ENCODE results near the gene COL28A1. TPM values are rescaled to one million over a fixed set of nuclear protein-coding genes. Genes with fewer than 3 reads are reported as not detected.

Gene COL28A1
- total and polyA plus RNA-seq, 12 donors = 0.66 to 16.0 (median 2.8) TPM

DNA sequence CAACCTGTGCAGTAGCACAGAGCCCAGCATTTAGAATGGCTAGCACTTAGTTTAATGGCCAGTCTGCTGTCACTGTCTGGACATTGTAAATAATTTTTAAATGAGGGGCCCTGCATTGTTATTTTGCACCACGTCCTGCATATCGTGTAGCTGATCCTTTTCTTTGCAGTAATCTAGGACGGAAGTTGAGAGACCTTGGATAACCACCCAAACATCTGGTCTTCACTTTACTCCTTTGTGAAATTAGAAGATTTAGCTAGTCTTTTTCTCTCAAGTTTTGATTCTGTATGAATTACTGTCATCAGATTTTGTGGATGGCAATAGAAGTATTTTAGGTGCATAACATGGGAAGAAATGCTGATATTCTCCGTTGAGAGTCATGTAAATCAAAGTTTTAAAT, 32.9 kb upstream of the COL28A1 start:
- TF ChIP-seq CTCF (IDR thresholded peaks at IDR 0.05) (no peak), POLR2A (IDR thresholded peaks at IDR 0.05) (no peak)
- DNase-seq = no peak
- H3K4me3 ChIP-seq = no peak overlapping the region
- H3K27ac ChIP-seq = no peak overlapping the region
- no peaks in the 10 kb centered on the region for H3K27me3 ChIP-seq
- intact Hi-C loops (cut with DNase I) = no loop called here
- no peaks in the 10 kb centered on the region for H3K9me3 ChIP-seq (replicated peaks in 1 of 3)
- H3K36me3 ChIP-seq (replicated peaks in 1 of 2) = no peaks in the 10 kb centered on the region
- 48 to 81% (median 66%) methylated on average over 4 of the region's 4 CpGs for WGBS, 4 donors
- peaks cover 8 to 40% of the 10 kb centered on the region in 2 donors for H3K4me1 ChIP-seq (replicated peaks in 1 of 2)

GRCh38 chr7:7567898-7568531, 32.3 kb upstream of the COL28A1 start:
- H3K4me1 ChIP-seq (replicated peaks in 1 of 2) = peaks cover 8 to 40% of the 10 kb centered on the region in 2 donors
- DNase-seq = no peak
- TF ChIP-seq POLR2A (IDR thresholded peaks at IDR 0.05) = no peak
- no peak for TF ChIP-seq CTCF (IDR thresholded peaks at IDR 0.05)
- H3K27me3 ChIP-seq = no peaks in the 10 kb centered on the region
- 53 to 65% (median 64%) methylated on average over 2 of the region's 2 CpGs for WGBS, 4 donors
- peak overlapping the region in 2 of 4 donors; percentile 69 to 85 for H3K4me3 ChIP-seq
- H3K27ac ChIP-seq = peak overlapping the region in 2 of 5 donors; percentile 92
- no peaks in the 10 kb centered on the region for H3K36me3 ChIP-seq (replicated peaks in 1 of 2)
- intact Hi-C loops (cut with DNase I) = no loop called here
- H3K9me3 ChIP-seq (replicated peaks in 1 of 3) = no peaks in the 10 kb centered on the region

DNA sequence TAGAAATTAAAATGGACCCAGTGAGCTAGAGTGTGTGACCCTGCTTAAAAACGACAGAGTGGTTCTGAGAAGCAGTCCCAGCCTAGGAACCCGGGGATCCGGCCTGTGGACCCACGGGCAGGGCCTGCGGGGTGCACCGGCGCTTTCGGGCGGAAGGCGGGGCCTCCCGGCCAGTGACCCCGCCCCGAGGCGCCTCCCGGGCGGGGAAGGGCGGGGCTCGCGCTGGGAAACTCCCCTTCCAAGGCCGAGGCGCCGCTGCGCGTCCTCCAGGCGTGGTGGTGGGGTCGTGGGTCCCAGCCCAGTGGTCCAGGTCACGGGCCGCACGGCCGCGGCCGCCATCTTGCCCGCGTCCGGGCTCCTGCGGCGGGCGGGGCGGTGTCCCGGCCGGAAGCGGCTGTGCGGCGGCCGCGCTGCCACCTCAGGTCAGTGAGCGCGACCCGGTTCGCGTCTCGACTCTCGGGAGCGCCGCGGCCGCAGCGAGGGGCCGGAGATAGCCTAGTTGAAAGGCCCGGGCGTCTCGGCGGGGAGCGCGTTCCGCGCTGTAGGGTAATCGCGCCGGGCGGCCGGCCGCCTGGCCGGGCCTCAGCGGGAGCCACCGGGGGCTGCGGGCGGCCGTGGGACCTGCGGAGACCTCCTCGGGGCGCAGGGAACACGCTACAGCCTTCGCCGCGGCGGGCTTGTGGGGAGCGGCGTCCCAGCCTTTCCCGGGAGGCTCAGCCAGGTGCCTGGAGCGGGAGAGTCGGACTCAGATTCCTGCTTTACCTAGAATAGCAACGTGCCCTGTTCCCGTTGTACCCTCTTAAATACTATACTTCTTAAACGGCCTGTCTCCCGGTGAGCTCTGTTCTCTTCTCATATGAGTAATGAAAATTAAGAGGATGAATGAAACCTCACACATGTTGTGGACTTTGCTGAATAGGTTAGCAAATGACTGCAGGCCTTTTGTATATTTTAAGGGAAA, 31.3 kb upstream of the COL28A1 start, which contains the start of gene MIOS:
MIOS (plus strand) TSS at position 234 of the 961 bp plus-strand sequence. CDS start 5,592 bp downstream, outside the sequence.
- intact Hi-C loops (cut with DNase I) = no loop called here
- peak within 1 kb of the TSS; percentile 69 to 85 (median 76) for H3K4me3 ChIP-seq
- no peaks in the 10 kb centered on the region for H3K9me3 ChIP-seq (replicated peaks in 1 of 3)
- peak; percentile 84 to 88 (median 86) for DNase-seq
- H3K27ac ChIP-seq = peak within 1 kb of the TSS; percentile 80 to 96 (median 92)
- H3K27me3 ChIP-seq = no peaks in the 10 kb centered on the region
- WGBS, 4 donors = 0 to 1% (median 1%) methylated on average over 27 to 95 of the region's 96 CpGs
- no peaks in the 10 kb centered on the region for H3K36me3 ChIP-seq (replicated peaks in 1 of 2)
- TF ChIP-seq CTCF (IDR thresholded peaks at IDR 0.05) (no peak), POLR2A (IDR thresholded peaks at IDR 0.05) (peak; percentile 80 to 83)
- peaks cover 8 to 40% of the 10 kb centered on the region in 2 donors for H3K4me1 ChIP-seq (replicated peaks in 1 of 2)

Data from adrenal gland (tissue), 12 donors.